Measurements from ENCODE around the gene GNAQ. TPM values are rescaled to one million over a fixed set of nuclear protein-coding genes. Genes with fewer than 3 reads are reported as not detected.

The GNAQ gene
- total RNA-seq, 1 experiment from 2014 or later, result 28.7 TPM

DNA sequence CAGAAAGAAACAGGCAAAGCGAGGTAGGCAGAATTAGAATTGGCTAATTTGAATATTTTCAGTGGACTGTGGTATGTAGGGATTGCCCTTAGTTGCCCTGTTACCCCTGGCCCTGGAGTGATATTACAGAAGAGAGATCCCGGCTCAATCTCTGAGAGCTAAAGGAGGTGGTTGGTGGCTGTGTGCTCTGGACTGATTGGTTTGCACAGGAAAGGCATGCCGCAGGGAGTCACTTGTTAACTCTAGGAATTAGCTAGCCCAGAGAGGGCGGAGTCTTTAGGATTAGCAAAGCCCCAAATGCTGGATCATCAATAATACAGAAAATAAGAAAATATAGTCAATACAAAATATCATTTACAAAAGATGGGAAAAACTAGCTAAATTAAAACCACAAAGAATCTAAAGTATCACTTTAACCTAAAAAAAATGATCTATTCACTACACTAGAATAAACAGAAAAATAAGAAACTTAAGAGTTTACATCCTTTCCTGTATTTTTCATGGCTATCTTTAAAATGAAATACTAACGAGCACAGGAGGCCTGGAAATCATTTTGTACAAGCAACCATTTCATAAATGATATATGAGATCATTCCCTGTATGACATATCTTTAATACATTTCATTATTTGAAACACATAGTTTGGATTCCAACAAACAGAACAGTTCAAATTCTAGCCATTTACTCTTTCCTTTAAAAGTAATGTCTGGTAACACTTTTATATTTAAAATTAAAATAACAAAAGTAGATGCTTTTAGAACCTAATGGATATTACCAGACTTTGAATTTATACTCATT is 71.1 kb downstream of the GNAQ start:
- ChIA-PET CTCF (interaction anchor here (1.7 kb wide), 1 partner anchor 155 kb away, joined by 4 read pairs; no protein-coding TSS in a partner anchor), RAD21 (ENCODE audit: low non-redundant PET in 1 of 2, low total read pairs in 2 of 2, uncharacterized antibody in 2 of 2, unreplicated experiment in 2 of 2) (no interaction called here), POLR2A (no interaction called here)
- intact Hi-C loops (cut with micrococcal nuclease), result no loop called here
- H2AFZ ChIP-seq (ENCODE audit: low read depth, low read length, poor library complexity, severe bottlenecking), result no peak overlapping the region
- peaks cover 24% of the 10 kb centered on the region for H3K79me2 ChIP-seq (ENCODE audit: insufficient read depth, low read length)
- ATAC-seq, result no peak
- no peak overlapping the region for H3K4me2 ChIP-seq (ENCODE audit: low read length)
- no peak for DNase-seq (ENCODE audit: low read depth, low spot score)
- H3K4me1 ChIP-seq (ENCODE audit: control insufficient read depth in 1 of 2, insufficient read depth in 2 of 2, low read length in 2 of 2), result no peaks in the 10 kb centered on the region
- no peaks in the 10 kb centered on the region for H3K27me3 ChIP-seq (ENCODE audit: insufficient read depth, low read length)
- H3K9ac ChIP-seq (ENCODE audit: low read length), result no peak overlapping the region
- no peak overlapping the region for H3K27ac ChIP-seq (ENCODE audit: low read depth, low read length)
- no TSS peak for BruUV-seq (replicated peaks)
- H4K20me1 ChIP-seq (ENCODE audit: insufficient read depth), result no peaks in the 10 kb centered on the region
- no peak overlapping the region for H3K4me3 ChIP-seq (replicated peaks in 1 of 2; ENCODE audit: low read depth in 1 of 2, low read length in 2 of 2)
- no peaks in the 10 kb centered on the region for H3K9me3 ChIP-seq (ENCODE audit: control insufficient read depth in 1 of 2, insufficient read depth in 1 of 2, low read depth in 1 of 2, low read length in 2 of 2)
- no peaks in the 10 kb centered on the region for H3K36me3 ChIP-seq (ENCODE audit: control insufficient read depth in 1 of 2, insufficient read depth in 2 of 2, low read length in 2 of 2)
- no peaks in the 10 kb centered on the region for H3K9me2 ChIP-seq (ENCODE audit: insufficient read depth)
- no peak for TF ChIP-seq EZH2phosphoT487 (IDR thresholded peaks at IDR 0.05; ENCODE audit: borderline replicate concordance)
- no peak for TF ChIP-seq ATF3 (IDR thresholded peaks at IDR 0.05)
- TF ChIP-seq YY1 (IDR thresholded peaks at IDR 0.05; ENCODE audit: extremely low read depth, insufficient replicate concordance, low read depth, low read length), result no peak
- no peak for TF ChIP-seq EGR1 (IDR thresholded peaks at IDR 0.05; ENCODE audit: low read depth)

- intact Hi-C loops (cut with micrococcal nuclease), result no loop called here
- Histone ChIP-seq H3K4me3 (replicated peaks in 1 of 2; ENCODE audit: low read depth in 1 of 2, low read length in 2 of 2) (no peak overlapping the region), H3K36me3 (ENCODE audit: control insufficient read depth in 1 of 2, insufficient read depth in 2 of 2, low read length in 2 of 2) (no peaks in the 10 kb centered on the region), H4K20me1 (ENCODE audit: insufficient read depth) (no peaks in the 10 kb centered on the region), H3K9me3 (ENCODE audit: control insufficient read depth in 1 of 2, insufficient read depth in 1 of 2, low read depth in 1 of 2, low read length in 2 of 2) (no peaks in the 10 kb centered on the region), H3K79me2 (ENCODE audit: insufficient read depth, low read length) (peaks cover 19% of the 10 kb centered on the region), H3K27me3 (ENCODE audit: insufficient read depth, low read length) (no peaks in the 10 kb centered on the region), H3K4me2 (ENCODE audit: low read length) (no peak overlapping the region), H3K9me2 (ENCODE audit: insufficient read depth) (no peaks in the 10 kb centered on the region), H3K27ac (ENCODE audit: low read depth, low read length) (no peak overlapping the region), H3K9ac (ENCODE audit: low read length) (no peak overlapping the region), H3K4me1 (ENCODE audit: control insufficient read depth in 1 of 2, insufficient read depth in 2 of 2, low read length in 2 of 2) (no peaks in the 10 kb centered on the region), H2AFZ (ENCODE audit: low read depth, low read length, poor library complexity, severe bottlenecking) (no peak overlapping the region)
- TF ChIP-seq EZH2 (IDR thresholded peaks at IDR 0.05), result no peak
- no peak for TF ChIP-seq YY1 (IDR thresholded peaks at IDR 0.05; ENCODE audit: extremely low read depth, insufficient replicate concordance, low read depth, low read length)
- no peak for TF ChIP-seq FOSL1 (IDR thresholded peaks at IDR 0.05; ENCODE audit: low read depth)
- TF ChIP-seq JUND (IDR thresholded peaks at IDR 0.05), result no peak
- no peak for TF ChIP-seq RAD21 (IDR thresholded peaks at IDR 0.05; ENCODE audit: low read depth)
- no peak for TF ChIP-seq EGR1 (IDR thresholded peaks at IDR 0.05; ENCODE audit: low read depth)
- TF ChIP-seq POLR2A (IDR thresholded peaks at IDR 0.05; ENCODE audit: borderline replicate concordance, extremely low read depth, insufficient read depth, insufficient read length), result no peak
- TF ChIP-seq MAX (IDR thresholded peaks at IDR 0.05), result no peak
- TF ChIP-seq SRF (IDR thresholded peaks at IDR 0.05; ENCODE audit: low read depth), result no peak
- TF ChIP-seq, protein P1, sequence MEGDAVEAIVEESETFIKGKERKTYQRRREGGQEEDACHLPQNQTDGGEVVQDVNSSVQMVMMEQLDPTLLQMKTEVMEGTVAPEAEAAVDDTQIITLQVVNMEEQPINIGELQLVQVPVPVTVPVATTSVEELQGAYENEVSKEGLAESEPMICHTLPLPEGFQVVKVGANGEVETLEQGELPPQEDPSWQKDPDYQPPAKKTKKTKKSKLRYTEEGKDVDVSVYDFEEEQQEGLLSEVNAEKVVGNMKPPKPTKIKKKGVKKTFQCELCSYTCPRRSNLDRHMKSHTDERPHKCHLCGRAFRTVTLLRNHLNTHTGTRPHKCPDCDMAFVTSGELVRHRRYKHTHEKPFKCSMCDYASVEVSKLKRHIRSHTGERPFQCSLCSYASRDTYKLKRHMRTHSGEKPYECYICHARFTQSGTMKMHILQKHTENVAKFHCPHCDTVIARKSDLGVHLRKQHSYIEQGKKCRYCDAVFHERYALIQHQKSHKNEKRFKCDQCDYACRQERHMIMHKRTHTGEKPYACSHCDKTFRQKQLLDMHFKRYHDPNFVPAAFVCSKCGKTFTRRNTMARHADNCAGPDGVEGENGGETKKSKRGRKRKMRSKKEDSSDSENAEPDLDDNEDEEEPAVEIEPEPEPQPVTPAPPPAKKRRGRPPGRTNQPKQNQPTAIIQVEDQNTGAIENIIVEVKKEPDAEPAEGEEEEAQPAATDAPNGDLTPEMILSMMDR (IDR thresholded peaks at IDR 0.05 in 2 of 3, conservative IDR thresholded peaks at IDR 0.05 in 1 of 3; ENCODE audit: borderline replicate concordance in 1 of 3, insufficient read depth in 1 of 3, low read depth in 2 of 3, low read length in 2 of 3), result no peak
- no peak for TF ChIP-seq SP1 (IDR thresholded peaks at IDR 0.05; ENCODE audit: low read depth)
- no peak for TF ChIP-seq CEBPB (IDR thresholded peaks at IDR 0.05; ENCODE audit: low read depth)
- DNase-seq (ENCODE audit: low read depth, low spot score), result no peak
- ChIA-PET CTCF (interaction anchor here (1.7 kb wide), 1 partner anchor 155 kb away, joined by 4 read pairs; no protein-coding TSS in a partner anchor), POLR2A (no interaction called here), RAD21 (ENCODE audit: low non-redundant PET in 1 of 2, low total read pairs in 2 of 2, uncharacterized antibody in 2 of 2, unreplicated experiment in 2 of 2) (no interaction called here)
- no TSS peak for BruUV-seq (replicated peaks)
- no peak for ATAC-seq
These were observed 71.8 kb downstream of the GNAQ start for GRCh38 chr9:77959803-77960202.
